ENCODE measurements around the gene PUS7. TPM values are rescaled to one million over a fixed set of nuclear protein-coding genes. Genes with fewer than 3 reads are reported as not detected.

PUS7 gene
- total RNA-seq, 1 donor from 2014 or later: 39.8 TPM

- Histone ChIP-seq H3K4me3 (no peak overlapping the region), H3K4me1 (no peaks in the 10 kb centered on the region), H3K79me2 (ENCODE audit: low read depth) (no peaks in the 10 kb centered on the region), H3F3A (ENCODE audit: low read depth) (no peaks in the 10 kb centered on the region), H3K36me3 (peaks cover 7% of the 10 kb centered on the region), H3K27me3 (no peaks in the 10 kb centered on the region), H3K9me3 (ENCODE audit: low read depth) (no peaks in the 10 kb centered on the region), H3K4me2 (no peak overlapping the region), H3K27ac (no peak overlapping the region), H3K9ac (no peak overlapping the region), H2AFZ (replicated peaks) (no peak overlapping the region), H4K20me1 (ENCODE audit: low read depth) (no peaks in the 10 kb centered on the region)
- no peaks in the 10 kb centered on the region for H3K27me3 Mint-ChIP-seq (ENCODE audit: insufficient read depth, low read depth)
- no peaks in the 10 kb centered on the region for H3K4me1 Mint-ChIP-seq
- TF ChIP-seq, protein P1, sequence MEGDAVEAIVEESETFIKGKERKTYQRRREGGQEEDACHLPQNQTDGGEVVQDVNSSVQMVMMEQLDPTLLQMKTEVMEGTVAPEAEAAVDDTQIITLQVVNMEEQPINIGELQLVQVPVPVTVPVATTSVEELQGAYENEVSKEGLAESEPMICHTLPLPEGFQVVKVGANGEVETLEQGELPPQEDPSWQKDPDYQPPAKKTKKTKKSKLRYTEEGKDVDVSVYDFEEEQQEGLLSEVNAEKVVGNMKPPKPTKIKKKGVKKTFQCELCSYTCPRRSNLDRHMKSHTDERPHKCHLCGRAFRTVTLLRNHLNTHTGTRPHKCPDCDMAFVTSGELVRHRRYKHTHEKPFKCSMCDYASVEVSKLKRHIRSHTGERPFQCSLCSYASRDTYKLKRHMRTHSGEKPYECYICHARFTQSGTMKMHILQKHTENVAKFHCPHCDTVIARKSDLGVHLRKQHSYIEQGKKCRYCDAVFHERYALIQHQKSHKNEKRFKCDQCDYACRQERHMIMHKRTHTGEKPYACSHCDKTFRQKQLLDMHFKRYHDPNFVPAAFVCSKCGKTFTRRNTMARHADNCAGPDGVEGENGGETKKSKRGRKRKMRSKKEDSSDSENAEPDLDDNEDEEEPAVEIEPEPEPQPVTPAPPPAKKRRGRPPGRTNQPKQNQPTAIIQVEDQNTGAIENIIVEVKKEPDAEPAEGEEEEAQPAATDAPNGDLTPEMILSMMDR (IDR thresholded peaks at IDR 0.05): no peak
- TF ChIP-seq EZH2phosphoT487 (IDR thresholded peaks at IDR 0.05) (no peak), EZH2 (IDR thresholded peaks at IDR 0.05) (no peak)
- no peaks in the 10 kb centered on the region for H3K9me3 Mint-ChIP-seq
- DNase-seq (ENCODE audit: low spot score): no peak
- peaks cover 5% of the 10 kb centered on the region for H3K36me3 Mint-ChIP-seq
- H3K4me3 Mint-ChIP-seq: no peak overlapping the region
- H3K27ac Mint-ChIP-seq: no peak overlapping the region
These were observed 25.6 kb downstream of the PUS7 start for GRCh38 chr7:105496521-105496920.

GRCh38 chr7:105493923-105494315, 28.2 kb downstream of the PUS7 start:
- Histone ChIP-seq H3K27ac (no peak overlapping the region), H2AFZ (replicated peaks) (no peak overlapping the region), H3K4me3 (no peak overlapping the region), H3F3A (ENCODE audit: low read depth) (no peaks in the 10 kb centered on the region), H3K4me1 (no peaks in the 10 kb centered on the region), H3K27me3 (no peaks in the 10 kb centered on the region), H3K9ac (no peak overlapping the region), H4K20me1 (ENCODE audit: low read depth) (no peaks in the 10 kb centered on the region), H3K9me3 (ENCODE audit: low read depth) (no peaks in the 10 kb centered on the region), H3K4me2 (no peak overlapping the region), H3K79me2 (ENCODE audit: low read depth) (no peaks in the 10 kb centered on the region), H3K36me3 (no peaks in the 10 kb centered on the region)
- Mint-ChIP-seq H3K9me3 (no peaks in the 10 kb centered on the region), H3K27ac (no peak overlapping the region), H3K27me3 (ENCODE audit: insufficient read depth, low read depth) (no peaks in the 10 kb centered on the region), H3K4me1 (no peaks in the 10 kb centered on the region), H3K4me3 (no peak overlapping the region), H3K36me3 (peaks cover 3% of the 10 kb centered on the region)
- TF ChIP-seq, protein P1 (IDR thresholded peaks at IDR 0.05): no peak
- TF ChIP-seq EZH2 (IDR thresholded peaks at IDR 0.05): no peak
- TF ChIP-seq EZH2phosphoT487 (IDR thresholded peaks at IDR 0.05): no peak
- DNase-seq (ENCODE audit: low spot score): no peak

GRCh38 chr7:105493196-105493922, 28.7 kb downstream of the PUS7 start:
- no peaks in the 10 kb centered on the region for H3K27me3 Mint-ChIP-seq (ENCODE audit: insufficient read depth, low read depth)
- Histone ChIP-seq H3K36me3 (no peaks in the 10 kb centered on the region), H3K27me3 (no peaks in the 10 kb centered on the region), H3K4me3 (no peak overlapping the region), H3F3A (ENCODE audit: low read depth) (peaks cover 3% of the 10 kb centered on the region), H3K9me3 (ENCODE audit: low read depth) (no peaks in the 10 kb centered on the region), H2AFZ (replicated peaks) (no peak overlapping the region), H3K27ac (no peak overlapping the region), H3K9ac (no peak overlapping the region), H3K4me1 (no peaks in the 10 kb centered on the region), H4K20me1 (ENCODE audit: low read depth) (no peaks in the 10 kb centered on the region), H3K79me2 (ENCODE audit: low read depth) (no peaks in the 10 kb centered on the region), H3K4me2 (no peak overlapping the region)
- DNase-seq (ENCODE audit: low spot score): no peak
- H3K27ac Mint-ChIP-seq: no peak overlapping the region
- no peak overlapping the region for H3K4me3 Mint-ChIP-seq
- no peaks in the 10 kb centered on the region for H3K9me3 Mint-ChIP-seq
- H3K4me1 Mint-ChIP-seq: no peaks in the 10 kb centered on the region
- TF ChIP-seq, protein P1 (IDR thresholded peaks at IDR 0.05): no peak
- TF ChIP-seq EZH2 (IDR thresholded peaks at IDR 0.05) (no peak), EZH2phosphoT487 (IDR thresholded peaks at IDR 0.05) (no peak)
- peaks cover 3% of the 10 kb centered on the region for H3K36me3 Mint-ChIP-seq
